Mammary epithelial cell (primary cell): ENCODE measurements around the gene RBMS3.

Experiments
- EZH2 ChIP-seq: IDR thresholded peaks from 2 replicates; pipeline ENCODE4 v1.6.1; 2012; ENCODE audit warnings: low read length, inconsistent platforms, borderline replicate concordance
- TF ChIP-seq, protein P1 (sequence below), 2 donors: IDR thresholded peaks in 1 of 2; conservative IDR thresholded peaks in 1 of 2; 2 replicates each; pipeline ENCODE4 v1.5.1; 2011 to 2012; ENCODE audit warnings: inconsistent platforms in 2 of 2, low read length in 2 of 2, mild to moderate bottlenecking in 2 of 2, control low read depth in 1 of 2, low read depth in 1 of 2; ENCODE audit not compliant: insufficient read depth in 1 of 2; ENCODE audit errors: extremely low read depth in 1 of 2

DNA sequence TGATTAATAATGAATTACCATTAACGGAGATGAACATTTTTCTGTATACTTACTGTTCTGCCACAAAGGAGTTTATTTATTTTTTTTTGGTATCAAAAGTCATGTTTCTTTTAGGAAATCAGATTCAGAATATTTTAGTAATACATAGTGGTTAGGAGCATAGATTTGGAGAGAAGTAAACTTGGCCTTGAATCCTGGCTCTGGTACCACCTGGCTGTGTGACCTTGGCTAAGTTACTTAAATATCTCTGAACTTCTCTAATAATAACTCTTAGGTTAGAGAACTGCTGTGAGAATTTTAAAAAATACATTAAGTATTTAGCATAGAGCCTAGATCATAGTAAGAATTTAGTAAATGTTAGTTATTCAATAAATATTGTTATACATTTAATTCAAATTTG, 309.1 kb downstream of the RBMS3 start:
- TF ChIP-seq, protein P1, sequence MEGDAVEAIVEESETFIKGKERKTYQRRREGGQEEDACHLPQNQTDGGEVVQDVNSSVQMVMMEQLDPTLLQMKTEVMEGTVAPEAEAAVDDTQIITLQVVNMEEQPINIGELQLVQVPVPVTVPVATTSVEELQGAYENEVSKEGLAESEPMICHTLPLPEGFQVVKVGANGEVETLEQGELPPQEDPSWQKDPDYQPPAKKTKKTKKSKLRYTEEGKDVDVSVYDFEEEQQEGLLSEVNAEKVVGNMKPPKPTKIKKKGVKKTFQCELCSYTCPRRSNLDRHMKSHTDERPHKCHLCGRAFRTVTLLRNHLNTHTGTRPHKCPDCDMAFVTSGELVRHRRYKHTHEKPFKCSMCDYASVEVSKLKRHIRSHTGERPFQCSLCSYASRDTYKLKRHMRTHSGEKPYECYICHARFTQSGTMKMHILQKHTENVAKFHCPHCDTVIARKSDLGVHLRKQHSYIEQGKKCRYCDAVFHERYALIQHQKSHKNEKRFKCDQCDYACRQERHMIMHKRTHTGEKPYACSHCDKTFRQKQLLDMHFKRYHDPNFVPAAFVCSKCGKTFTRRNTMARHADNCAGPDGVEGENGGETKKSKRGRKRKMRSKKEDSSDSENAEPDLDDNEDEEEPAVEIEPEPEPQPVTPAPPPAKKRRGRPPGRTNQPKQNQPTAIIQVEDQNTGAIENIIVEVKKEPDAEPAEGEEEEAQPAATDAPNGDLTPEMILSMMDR (conservative IDR thresholded peaks at IDR 0.05 in 1 of 2, IDR thresholded peaks at IDR 0.05 in 1 of 2; ENCODE audit: extremely low read depth in 1 of 2, insufficient read depth in 1 of 2, low read depth in 1 of 2, low read length in 2 of 2) = no peak
- TF ChIP-seq EZH2 = no peak
